Measurements from ENCODE around the gene MARS2.
"Not testable (repeated sequence)": the region's sequence is repeated elsewhere in the genome, so short reads cannot be mapped to it uniquely, and the experiment has no call there.

MARS2 gene

GRCh38 chr2:197727011-197727410, 21.8 kb downstream of the MARS2 start:
- no peaks in the 10 kb centered on the region for H3K27me3 ChIP-seq
- H3K4me1 ChIP-seq = no peaks in the 10 kb centered on the region
- no peak for TF ChIP-seq Cebpa-rat (IDR thresholded peaks at IDR 0.05)
- no peaks in the 10 kb centered on the region for H4K20me1 ChIP-seq
- H3K4me3 ChIP-seq = no peak overlapping the region
- no peak overlapping the region for H3K4me2 ChIP-seq
- no peaks in the 10 kb centered on the region for H3K36me3 ChIP-seq
- no peak overlapping the region for H3K27ac ChIP-seq
- no peak overlapping the region for H3K9ac ChIP-seq
- no peaks in the 10 kb centered on the region for H3K9me3 ChIP-seq

GRCh38 chr2:197728555-197729544, 23.7 kb downstream of the MARS2 start:
- not testable (repeated sequence) for H3K4me1 ChIP-seq, H3K36me3 ChIP-seq, H3K9ac ChIP-seq, H3K27me3 ChIP-seq, H3K9me3 ChIP-seq, H3K27ac ChIP-seq, H3K4me3 ChIP-seq, H4K20me1 ChIP-seq, H3K4me2 ChIP-seq

GRCh38 chr2:197740200-197740599, 35.0 kb downstream of the MARS2 start:
- Histone ChIP-seq H3K27me3 (no peaks in the 10 kb centered on the region), H3K9ac (no peak overlapping the region), H4K20me1 (no peaks in the 10 kb centered on the region), H3K4me2 (no peak overlapping the region), H3K9me3 (no peaks in the 10 kb centered on the region), H3K4me3 (no peak overlapping the region), H3K36me3 (no peaks in the 10 kb centered on the region), H3K27ac (no peak overlapping the region), H3K4me1 (no peaks in the 10 kb centered on the region)
- no peak for TF ChIP-seq Cebpa-rat (IDR thresholded peaks at IDR 0.05)

Measured in BLaER1 (cell line).